ENCODE results near the gene PSMG1. TPM values are rescaled to one million over a fixed set of nuclear protein-coding genes. Genes with fewer than 3 reads are reported as not detected.
A peak's percentile ranks its signal among the peaks of the same experiment; 100 is the strongest.

PSMG1 gene
- total RNA-seq, 1 donor from 2014 or later: 19.1 TPM

DNA sequence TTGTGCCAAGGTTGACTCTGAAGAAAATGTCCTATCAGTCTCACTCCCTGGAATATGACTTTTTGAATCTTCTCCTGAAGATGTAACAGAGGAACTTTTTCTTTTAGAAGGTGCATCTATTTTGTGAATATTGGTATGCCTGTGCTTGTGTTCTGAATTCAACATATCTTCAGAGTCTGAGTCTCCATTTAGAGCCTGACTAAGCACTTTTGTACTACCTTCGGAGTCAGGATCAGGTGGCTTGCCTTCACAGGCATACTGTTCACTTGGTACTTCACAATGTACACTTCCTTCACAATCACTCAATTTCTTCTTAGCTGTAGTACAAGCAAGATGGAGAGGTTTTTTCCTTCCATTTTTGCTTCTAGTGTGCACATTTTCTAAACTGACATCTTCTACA lies 13.6 kb upstream of the PSMG1 start:
- Histone ChIP-seq H3K27ac (no peak overlapping the region), H3K36me3 (peaks cover 82% of the 10 kb centered on the region), H3K4me1 (no peaks in the 10 kb centered on the region), H3K27me3 (ENCODE audit: low read depth) (no peaks in the 10 kb centered on the region), H3K9me3 (no peaks in the 10 kb centered on the region), H3K4me3 (no peak overlapping the region)
- DNase-seq (no peak), ATAC-seq (no peak)
- intact Hi-C loops (cut with DNase I): no loop called here
- TF ChIP-seq, protein P1, sequence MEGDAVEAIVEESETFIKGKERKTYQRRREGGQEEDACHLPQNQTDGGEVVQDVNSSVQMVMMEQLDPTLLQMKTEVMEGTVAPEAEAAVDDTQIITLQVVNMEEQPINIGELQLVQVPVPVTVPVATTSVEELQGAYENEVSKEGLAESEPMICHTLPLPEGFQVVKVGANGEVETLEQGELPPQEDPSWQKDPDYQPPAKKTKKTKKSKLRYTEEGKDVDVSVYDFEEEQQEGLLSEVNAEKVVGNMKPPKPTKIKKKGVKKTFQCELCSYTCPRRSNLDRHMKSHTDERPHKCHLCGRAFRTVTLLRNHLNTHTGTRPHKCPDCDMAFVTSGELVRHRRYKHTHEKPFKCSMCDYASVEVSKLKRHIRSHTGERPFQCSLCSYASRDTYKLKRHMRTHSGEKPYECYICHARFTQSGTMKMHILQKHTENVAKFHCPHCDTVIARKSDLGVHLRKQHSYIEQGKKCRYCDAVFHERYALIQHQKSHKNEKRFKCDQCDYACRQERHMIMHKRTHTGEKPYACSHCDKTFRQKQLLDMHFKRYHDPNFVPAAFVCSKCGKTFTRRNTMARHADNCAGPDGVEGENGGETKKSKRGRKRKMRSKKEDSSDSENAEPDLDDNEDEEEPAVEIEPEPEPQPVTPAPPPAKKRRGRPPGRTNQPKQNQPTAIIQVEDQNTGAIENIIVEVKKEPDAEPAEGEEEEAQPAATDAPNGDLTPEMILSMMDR (IDR thresholded peaks at IDR 0.05): no peak

DNA sequence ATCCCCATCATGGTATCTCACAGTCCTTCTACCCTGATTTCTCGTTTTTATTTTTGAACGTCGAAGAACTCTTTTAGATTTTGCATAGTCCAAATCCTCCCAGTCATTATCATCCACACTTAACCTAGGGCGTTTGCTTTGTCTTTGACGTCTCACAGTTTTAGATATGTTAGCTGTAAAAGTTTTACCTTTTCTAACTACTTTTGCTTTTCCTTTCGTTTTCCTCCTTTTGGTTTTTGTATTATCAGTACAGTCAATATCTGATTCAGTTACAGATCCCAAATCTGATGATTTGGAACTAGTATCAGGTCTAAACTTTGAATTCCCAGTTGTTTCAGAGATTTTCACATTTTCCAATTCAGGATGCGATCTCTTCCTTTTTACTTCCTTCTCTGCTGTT lies 13.1 kb upstream of the PSMG1 start:
- intact Hi-C loops (cut with DNase I): no loop called here
- Histone ChIP-seq H3K27ac (no peak overlapping the region), H3K4me1 (no peaks in the 10 kb centered on the region), H3K4me3 (no peak overlapping the region), H3K36me3 (peaks cover 76% of the 10 kb centered on the region), H3K27me3 (ENCODE audit: low read depth) (no peaks in the 10 kb centered on the region), H3K9me3 (no peaks in the 10 kb centered on the region)
- ATAC-seq (no peak), DNase-seq (no peak)
- TF ChIP-seq, protein P1 (IDR thresholded peaks at IDR 0.05): no peak

DNA sequence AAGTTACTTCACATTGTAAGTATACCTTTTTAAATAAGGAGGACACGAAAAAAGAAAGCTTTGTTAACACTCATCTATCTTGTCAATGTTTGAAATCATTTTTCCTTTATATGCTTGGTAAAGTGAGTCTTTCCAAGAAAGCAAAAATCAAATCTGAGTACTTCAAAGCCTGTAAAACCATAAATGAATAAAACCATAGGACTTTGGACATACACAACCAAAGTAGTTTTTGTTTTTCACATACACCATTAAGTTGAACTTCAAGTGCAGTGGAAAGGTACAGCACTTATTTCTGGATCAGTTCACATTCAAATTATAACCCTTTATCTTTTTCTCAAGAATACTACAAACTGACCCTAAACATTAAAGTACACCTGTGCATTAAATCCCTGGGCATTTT lies 10.1 kb upstream of the PSMG1 start:
- Histone ChIP-seq H3K4me1 (no peaks in the 10 kb centered on the region), H3K9me3 (no peaks in the 10 kb centered on the region), H3K36me3 (peaks cover 50% of the 10 kb centered on the region), H3K27me3 (ENCODE audit: low read depth) (no peaks in the 10 kb centered on the region), H3K4me3 (no peak overlapping the region), H3K27ac (no peak overlapping the region)
- DNase-seq: no peak
- intact Hi-C loops (cut with DNase I): no loop called here
- ATAC-seq: no peak
- TF ChIP-seq, protein P1 (IDR thresholded peaks at IDR 0.05): no peak

GRCh38 chr21:39189857-39190604 lies 6.8 kb upstream of the PSMG1 start:
- no peak for DNase-seq
- TF ChIP-seq, protein P1 (IDR thresholded peaks at IDR 0.05): no peak
- intact Hi-C loops (cut with DNase I): no loop called here
- H3K36me3 ChIP-seq: peaks cover 17% of the 10 kb centered on the region
- H3K27ac ChIP-seq: no peak overlapping the region
- no peak overlapping the region for H3K4me3 ChIP-seq
- no peaks in the 10 kb centered on the region for H3K9me3 ChIP-seq
- ATAC-seq: no peak
- no peaks in the 10 kb centered on the region for H3K27me3 ChIP-seq (ENCODE audit: low read depth)
- H3K4me1 ChIP-seq: peaks cover under 1% of the 10 kb centered on the region

DNA sequence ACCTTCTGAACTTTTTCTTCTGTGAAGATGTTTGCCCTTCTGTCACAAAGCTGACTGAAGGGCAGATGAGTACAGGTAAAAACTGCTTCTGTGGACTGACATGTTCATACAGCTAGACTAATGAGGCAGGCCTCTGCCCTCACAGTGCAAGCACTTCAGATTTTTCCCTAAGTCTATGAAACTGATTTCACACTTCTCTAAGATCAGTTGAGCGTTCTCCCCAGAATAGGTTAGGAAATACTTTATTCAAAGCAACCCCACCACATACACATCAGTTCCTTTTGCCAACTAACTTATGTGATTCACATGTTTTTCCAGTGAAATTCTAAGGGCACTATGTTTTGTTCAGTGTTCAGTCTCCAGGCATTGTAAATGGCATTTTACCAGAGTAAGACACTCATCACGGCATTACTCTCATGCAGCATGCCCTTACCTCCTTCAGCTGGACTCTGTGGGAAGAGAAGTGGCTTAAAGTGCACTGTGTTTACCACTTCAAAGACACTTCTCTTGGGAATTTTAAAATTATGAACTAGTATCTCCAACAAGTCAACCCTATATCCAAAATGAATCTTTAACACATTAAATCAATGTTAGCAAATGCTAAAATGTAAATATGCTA lies 5.4 kb upstream of the PSMG1 start:
- peak overlapping the region; percentile 1 for H3K27ac ChIP-seq
- no peak for DNase-seq
- H3K4me1 ChIP-seq: peaks cover 10% of the 10 kb centered on the region

More for the DNA sequence above, 5.4 kb upstream of the PSMG1 start:
- ATAC-seq: peak; percentile 77 to 87
- TF ChIP-seq, protein P1 (IDR thresholded peaks at IDR 0.05): no peak
- no peaks in the 10 kb centered on the region for H3K9me3 ChIP-seq
- H3K27me3 ChIP-seq (ENCODE audit: low read depth): no peaks in the 10 kb centered on the region
- H3K36me3 ChIP-seq: peaks cover 3% of the 10 kb centered on the region
- intact Hi-C loops (cut with DNase I): no loop called here
- H3K4me3 ChIP-seq: no peak overlapping the region

Measured in lower lobe of right lung (tissue), 2 donors.